Esophagus muscularis mucosa (tissue), 4 donors: Measurements from ENCODE around the gene INPP5B. TPM values are rescaled to one million over a fixed set of nuclear protein-coding genes. Genes with fewer than 3 reads are reported as not detected.
"Not testable (repeated sequence)": the region's sequence is repeated elsewhere in the genome, so short reads cannot be mapped to it uniquely, and the experiment has no call there.

Experiments
- DNase-seq: peaks from one replicate; pipeline ENCODE4 v3.0.0-alpha.2; 2017; ENCODE audit errors: extremely low spot score
- H3K27ac ChIP-seq, 4 donors: fragments of 200-600 bp; sonication (generic); replicated peaks in 1 of 4; 1 replicate in 3 of 4; 2 replicates in 1 of 4; pipeline ENCODE4 v1.5.1; 2016 to 2019; ENCODE audit warnings: mild to moderate bottlenecking in 1 of 4
- H3K27me3 ChIP-seq, 4 donors: fragments of 200-600 bp; sonication (generic); one replicate each; pipeline versions ENCODE4 v1.5.1 to v1.6.0; 2016 to 2019
- H3K36me3 ChIP-seq, 4 donors: fragments of 200-600 bp; sonication (generic); one replicate each; pipeline ENCODE4 v1.5.1; 2016 to 2019
- H3K4me1 ChIP-seq, 4 donors: fragments of 200-600 bp; sonication (generic); one replicate each; pipeline ENCODE4 v1.5.1; 2016 to 2019
- H3K4me3 ChIP-seq, 4 donors: fragments of 200-600 bp; sonication (generic); 1 replicate in 2 of 4; 2 replicates in 2 of 4; pipeline ENCODE4 v1.5.1; 2016 to 2019; ENCODE audit warnings: mild to moderate bottlenecking in 4 of 4, moderate library complexity in 1 of 4
- H3K9me3 ChIP-seq, 4 donors: fragments of 200-600 bp; sonication (generic); 1 replicate in 3 of 4; 2 replicates in 1 of 4; pipeline ENCODE4 v1.5.1; 2016 to 2019
- CTCF ChIP-seq, 3 experiments: fragments of 200-600 bp in 2 of 3; fragments of 450-650 bp in 1 of 3; sonication (generic) in 2 of 3; IDR thresholded peaks; one replicate each; pipeline ENCODE4 v1.5.1; 2017 to 2019; ENCODE audit warnings: antibody characterized with exemption in 3 of 3, mild to moderate bottlenecking in 2 of 3, moderate library complexity in 1 of 3
- EP300 ChIP-seq: sonication (generic); formaldehyde crosslinking; IDR thresholded peaks from one replicate; pipeline ENCODE4 v1.6.1; 2017; ENCODE audit warnings: antibody characterized with exemption
- POLR2A ChIP-seq: fragments of 450-650 bp; IDR thresholded peaks from one replicate; pipeline ENCODE4 v1.6.1; 2017; ENCODE audit warnings: antibody characterized with exemption, moderate library complexity, mild to moderate bottlenecking, low read depth
- POLR2AphosphoS5 ChIP-seq, 2 donors: sonication (generic); formaldehyde crosslinking; IDR thresholded peaks; one replicate each; pipeline ENCODE4 v1.6.1; 2017; ENCODE audit warnings: antibody characterized with exemption in 2 of 2
- WGBS: methylation state at CpG from one replicate; pipeline ENCODE4 v1.1.5; 2018; 5-methylcytosine and 5-hydroxymethylcytosine counted together
- intact Hi-C: fragments of 100-400 bp; cut with DNase I; formaldehyde crosslinking; loops from one replicate; pipeline ENCODE4 v1.15.1; 2023
- total RNA-seq, 4 donors: library from RNA; depleted of rRNA; stranded (reverse); fragments of >200 nt; gene quantifications; one replicate each; pipeline versions ENCODE4 v1.1.0 to v1.2.1, GENCODE V29; 2016

INPP5B gene
- total RNA-seq, 4 donors from 2014 or later: 31.1 to 38.9 (median 36.8) TPM

DNA sequence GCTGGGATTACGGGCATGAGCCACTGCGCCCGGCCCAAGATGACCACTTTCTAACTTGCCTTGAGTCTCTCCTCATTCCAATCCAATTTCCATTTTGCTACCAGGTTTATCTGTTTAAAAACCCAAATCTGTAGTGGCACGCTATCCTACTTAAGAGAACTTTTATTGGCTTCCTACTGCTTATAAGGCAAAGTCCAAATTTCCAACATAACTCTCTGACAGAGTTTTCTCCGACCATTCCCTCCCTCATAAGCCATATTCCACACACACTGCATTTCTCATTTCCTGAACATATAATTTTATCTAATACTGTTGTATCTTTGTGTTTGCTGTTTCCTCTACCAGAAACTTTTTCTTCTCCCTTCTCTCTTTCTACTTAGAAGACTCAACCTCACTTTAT is 27.7 kb upstream of the INPP5B start:
- no peaks in the 10 kb centered on the region for H3K4me1 ChIP-seq
- H3K4me3 ChIP-seq: no peak overlapping the region
- no peaks in the 10 kb centered on the region for H3K27me3 ChIP-seq
- DNase-seq: no peak
- peaks cover 41 to 95% (median 76%) of the 10 kb centered on the region in 4 donors for H3K36me3 ChIP-seq
- no peaks in the 10 kb centered on the region for H3K9me3 ChIP-seq
- no peak for TF ChIP-seq POLR2AphosphoS5 (IDR thresholded peaks at IDR 0.05)
- TF ChIP-seq EP300: no peak
- TF ChIP-seq POLR2A: no peak
- TF ChIP-seq CTCF (IDR thresholded peaks at IDR 0.05): no peak
- 96% methylated on average over 5 of the region's 5 CpGs for WGBS
- no peak overlapping the region for H3K27ac ChIP-seq
- intact Hi-C loops: loop anchor here (10.0 kb wide), 1 partner anchor 90 kb away; no protein-coding TSS in a partner anchor

- H3K27ac ChIP-seq, H3K9me3 ChIP-seq, H3K4me3 ChIP-seq, H3K27me3 ChIP-seq, H3K4me1 ChIP-seq, DNase-seq: not testable (repeated sequence)
- WGBS: 86% methylated on average over 5 of the region's 5 CpGs
- peaks cover 37 to 95% (median 76%) of the 10 kb centered on the region in 4 donors for H3K36me3 ChIP-seq
- intact Hi-C loops: loop anchor here (10.0 kb wide), 1 partner anchor 89 kb away; no protein-coding TSS in a partner anchor
These were observed 26.8 kb upstream of the INPP5B start for GRCh38 chr1:37973684-37974083.

GRCh38 chr1:37965301-37965700 is 18.4 kb upstream of the INPP5B start:
- Histone ChIP-seq H3K9me3 (no peaks in the 10 kb centered on the region), H3K27ac (no peak overlapping the region), H3K36me3 (peaks cover 46 to 95% (median 83%) of the 10 kb centered on the region in 4 donors), H3K4me1 (peaks cover 0 to 13% (median 6%) of the 10 kb centered on the region in 4 donors), H3K27me3 (no peaks in the 10 kb centered on the region), H3K4me3 (no peak overlapping the region)
- WGBS: 94% methylated on average over 4 of the region's 4 CpGs
- no peak for DNase-seq
- intact Hi-C loops: no loop called here
- no peak for TF ChIP-seq POLR2AphosphoS5 (IDR thresholded peaks at IDR 0.05)
- no peak for TF ChIP-seq POLR2A
- no peak for TF ChIP-seq EP300
- TF ChIP-seq CTCF (IDR thresholded peaks at IDR 0.05): no peak

GRCh38 chr1:37964106-37964505 is 17.3 kb upstream of the INPP5B start:
- H3K36me3 ChIP-seq: peaks cover 55 to 96% (median 84%) of the 10 kb centered on the region in 4 donors
- H3K4me3 ChIP-seq, H3K27me3 ChIP-seq, DNase-seq, H3K9me3 ChIP-seq, H3K4me1 ChIP-seq, intact Hi-C loops, H3K27ac ChIP-seq: not testable (repeated sequence)
- 86% methylated on average over 12 of the region's 12 CpGs for WGBS

DNA sequence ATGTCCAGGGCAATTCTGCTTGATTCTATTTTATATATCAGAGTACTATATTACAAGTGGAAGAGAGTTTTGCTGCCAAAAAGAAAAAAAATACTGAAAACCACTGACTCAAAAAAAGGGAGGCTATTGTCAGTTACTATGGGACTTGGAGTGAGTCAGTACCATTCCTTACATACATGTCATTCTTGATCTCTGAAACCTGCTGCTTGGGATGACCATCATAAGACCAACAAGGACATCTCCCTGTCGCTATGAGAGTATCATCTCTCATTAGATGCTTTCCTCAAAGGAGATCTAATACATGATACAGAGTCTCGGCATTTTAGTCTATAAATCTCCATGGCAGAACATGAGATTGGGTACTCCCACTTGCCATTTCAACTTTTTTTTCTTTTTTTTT is 11.8 kb upstream of the INPP5B start:
- no peak overlapping the region for H3K27ac ChIP-seq
- no peaks in the 10 kb centered on the region for H3K9me3 ChIP-seq
- H3K4me1 ChIP-seq: no peaks in the 10 kb centered on the region
- 94% methylated on average over 2 of the region's 2 CpGs for WGBS
- intact Hi-C loops: no loop called here
- DNase-seq: no peak
- H3K36me3 ChIP-seq: peaks cover 47 to 78% (median 67%) of the 10 kb centered on the region in 4 donors
- H3K27me3 ChIP-seq: no peaks in the 10 kb centered on the region
- TF ChIP-seq POLR2A (no peak), EP300 (no peak), CTCF (IDR thresholded peaks at IDR 0.05) (no peak), POLR2AphosphoS5 (IDR thresholded peaks at IDR 0.05) (no peak)
- no peak overlapping the region for H3K4me3 ChIP-seq

- DNase-seq: no peak
- H3K4me3 ChIP-seq: no peak overlapping the region
- no peaks in the 10 kb centered on the region for H3K9me3 ChIP-seq
- TF ChIP-seq EP300 (no peak), POLR2AphosphoS5 (IDR thresholded peaks at IDR 0.05) (no peak), POLR2A (no peak), CTCF (IDR thresholded peaks at IDR 0.05) (no peak)
- H3K27ac ChIP-seq: no peak overlapping the region
- H3K36me3 ChIP-seq: peaks cover 40 to 53% (median 49%) of the 10 kb centered on the region in 4 donors
- WGBS: 62% methylated on average over 3 of the region's 3 CpGs
- H3K27me3 ChIP-seq: no peaks in the 10 kb centered on the region
- no peaks in the 10 kb centered on the region for H3K4me1 ChIP-seq
- intact Hi-C loops: no loop called here
These were observed 8.8 kb upstream of the INPP5B start for GRCh38 chr1:37955685-37956084.
